ENCODE measurements around the gene FAM149A. TPM values are rescaled to one million over a fixed set of nuclear protein-coding genes. Genes with fewer than 3 reads are reported as not detected.

Gene FAM149A
- total and polyA plus RNA-seq, 10 of the 15 experiments (the other 5 are each of a cell fraction or from before 2014, with no cell fraction given) = 0.38 to 1.9 (median 0.99) TPM

DNA sequence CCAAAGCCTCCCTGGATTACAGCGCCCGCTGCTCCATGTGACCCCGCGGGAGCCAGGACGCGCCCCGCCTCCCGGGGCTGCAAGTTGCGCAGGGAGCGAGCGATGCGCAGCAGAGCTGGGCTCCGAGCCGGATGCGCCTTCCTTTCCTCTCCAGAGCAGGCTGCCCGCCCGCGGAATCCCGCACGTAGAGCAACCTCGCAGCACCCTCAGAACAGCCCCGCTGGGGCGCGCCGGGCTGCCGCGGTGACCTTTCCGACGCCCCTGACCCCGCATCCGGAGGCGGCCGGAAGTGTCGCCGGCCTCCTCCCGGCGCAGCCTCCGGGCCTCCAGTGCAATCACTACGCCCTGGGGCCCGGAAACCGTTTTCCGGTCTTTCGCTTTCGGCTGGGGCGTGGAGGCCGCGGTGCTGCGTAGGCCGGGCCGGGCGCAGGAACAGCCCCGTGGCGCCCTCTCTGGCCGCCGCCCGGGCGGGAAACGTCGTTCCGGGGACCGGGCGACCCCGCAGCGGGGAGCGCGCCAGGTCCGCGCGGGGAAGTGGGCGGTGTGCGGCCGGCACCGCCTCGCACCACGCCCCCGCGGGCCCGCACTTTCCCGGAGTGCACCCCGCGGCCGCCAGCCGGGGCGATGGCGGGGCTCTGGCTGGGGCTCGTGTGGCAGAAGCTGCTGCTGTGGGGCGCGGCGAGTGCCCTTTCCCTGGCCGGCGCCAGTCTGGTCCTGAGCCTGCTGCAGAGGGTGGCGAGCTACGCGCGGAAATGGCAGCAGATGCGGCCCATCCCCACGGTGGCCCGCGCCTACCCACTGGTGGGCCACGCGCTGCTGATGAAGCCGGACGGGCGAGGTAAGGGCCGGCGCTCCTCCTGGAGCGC is 86.9 kb downstream of the FAM149A start, which contains the start of gene CYP4V2 (continued):
- TF ChIP-seq, protein P1, sequence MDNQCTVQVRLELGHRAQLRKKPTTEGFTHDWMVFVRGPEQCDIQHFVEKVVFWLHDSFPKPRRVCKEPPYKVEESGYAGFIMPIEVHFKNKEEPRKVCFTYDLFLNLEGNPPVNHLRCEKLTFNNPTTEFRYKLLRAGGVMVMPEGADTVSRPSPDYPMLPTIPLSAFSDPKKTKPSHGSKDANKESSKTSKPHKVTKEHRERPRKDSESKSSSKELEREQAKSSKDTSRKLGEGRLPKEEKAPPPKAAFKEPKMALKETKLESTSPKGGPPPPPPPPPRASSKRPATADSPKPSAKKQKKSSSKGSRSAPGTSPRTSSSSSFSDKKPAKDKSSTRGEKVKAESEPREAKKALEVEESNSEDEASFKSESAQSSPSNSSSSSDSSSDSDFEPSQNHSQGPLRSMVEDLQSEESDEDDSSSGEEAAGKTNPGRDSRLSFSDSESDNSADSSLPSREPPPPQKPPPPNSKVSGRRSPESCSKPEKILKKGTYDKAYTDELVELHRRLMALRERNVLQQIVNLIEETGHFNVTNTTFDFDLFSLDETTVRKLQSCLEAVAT (IDR thresholded peaks at IDR 0.05) = no peak
- TF ChIP-seq POLR2A (IDR thresholded peaks at IDR 0.05; ENCODE audit: low read depth, low read length) (peak; percentile 83), ZNF24 (IDR thresholded peaks at IDR 0.05) (peak; percentile 72; the same call in 1 of the 2 replicates), NFIC (IDR thresholded peaks at IDR 0.05; ENCODE audit: low read depth, low read length) (no peak), MTA3 (IDR thresholded peaks at IDR 0.05; ENCODE audit: borderline replicate concordance, low read length) (no peak; the same call in 1 of the 2 replicates), POLR2AphosphoS2 (IDR thresholded peaks at IDR 0.05; ENCODE audit: low read depth, low read length) (no peak; the same call in 1 of the 2 replicates), EZH2 (IDR thresholded peaks at IDR 0.05; ENCODE audit: borderline replicate concordance, control insufficient read depth, low read depth, low read length) (no peak), HDAC6 (IDR thresholded peaks at IDR 0.05; ENCODE audit: unreplicated experiment) (peak; percentile 66), TARDBP (IDR thresholded peaks at IDR 0.05; ENCODE audit: borderline replicate concordance) (no peak)
- TF ChIP-seq, protein P2, sequence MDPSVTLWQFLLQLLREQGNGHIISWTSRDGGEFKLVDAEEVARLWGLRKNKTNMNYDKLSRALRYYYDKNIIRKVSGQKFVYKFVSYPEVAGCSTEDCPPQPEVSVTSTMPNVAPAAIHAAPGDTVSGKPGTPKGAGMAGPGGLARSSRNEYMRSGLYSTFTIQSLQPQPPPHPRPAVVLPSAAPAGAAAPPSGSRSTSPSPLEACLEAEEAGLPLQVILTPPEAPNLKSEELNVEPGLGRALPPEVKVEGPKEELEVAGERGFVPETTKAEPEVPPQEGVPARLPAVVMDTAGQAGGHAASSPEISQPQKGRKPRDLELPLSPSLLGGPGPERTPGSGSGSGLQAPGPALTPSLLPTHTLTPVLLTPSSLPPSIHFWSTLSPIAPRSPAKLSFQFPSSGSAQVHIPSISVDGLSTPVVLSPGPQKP (IDR thresholded peaks at IDR 0.05; ENCODE audit: low read depth, low read length) = peak; percentile 89
- TF ChIP-seq, protein P3, sequence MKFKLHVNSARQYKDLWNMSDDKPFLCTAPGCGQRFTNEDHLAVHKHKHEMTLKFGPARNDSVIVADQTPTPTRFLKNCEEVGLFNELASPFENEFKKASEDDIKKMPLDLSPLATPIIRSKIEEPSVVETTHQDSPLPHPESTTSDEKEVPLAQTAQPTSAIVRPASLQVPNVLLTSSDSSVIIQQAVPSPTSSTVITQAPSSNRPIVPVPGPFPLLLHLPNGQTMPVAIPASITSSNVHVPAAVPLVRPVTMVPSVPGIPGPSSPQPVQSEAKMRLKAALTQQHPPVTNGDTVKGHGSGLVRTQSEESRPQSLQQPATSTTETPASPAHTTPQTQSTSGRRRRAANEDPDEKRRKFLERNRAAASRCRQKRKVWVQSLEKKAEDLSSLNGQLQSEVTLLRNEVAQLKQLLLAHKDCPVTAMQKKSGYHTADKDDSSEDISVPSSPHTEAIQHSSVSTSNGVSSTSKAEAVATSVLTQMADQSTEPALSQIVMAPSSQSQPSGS (IDR thresholded peaks at IDR 0.05; ENCODE audit: low read length) = no peak
- TF ChIP-seq, protein P4, sequence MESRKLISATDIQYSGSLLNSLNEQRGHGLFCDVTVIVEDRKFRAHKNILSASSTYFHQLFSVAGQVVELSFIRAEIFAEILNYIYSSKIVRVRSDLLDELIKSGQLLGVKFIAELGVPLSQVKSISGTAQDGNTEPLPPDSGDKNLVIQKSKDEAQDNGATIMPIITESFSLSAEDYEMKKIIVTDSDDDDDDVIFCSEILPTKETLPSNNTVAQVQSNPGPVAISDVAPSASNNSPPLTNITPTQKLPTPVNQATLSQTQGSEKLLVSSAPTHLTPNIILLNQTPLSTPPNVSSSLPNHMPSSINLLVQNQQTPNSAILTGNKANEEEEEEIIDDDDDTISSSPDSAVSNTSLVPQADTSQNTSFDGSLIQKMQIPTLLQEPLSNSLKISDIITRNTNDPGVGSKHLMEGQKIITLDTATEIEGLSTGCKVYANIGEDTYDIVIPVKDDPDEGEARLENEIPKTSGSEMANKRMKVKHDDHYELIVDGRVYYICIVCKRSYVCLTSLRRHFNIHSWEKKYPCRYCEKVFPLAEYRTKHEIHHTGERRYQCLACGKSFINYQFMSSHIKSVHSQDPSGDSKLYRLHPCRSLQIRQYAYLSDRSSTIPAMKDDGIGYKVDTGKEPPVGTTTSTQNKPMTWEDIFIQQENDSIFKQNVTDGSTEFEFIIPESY (IDR thresholded peaks at IDR 0.05) = no peak
- TF ChIP-seq, protein P5, sequence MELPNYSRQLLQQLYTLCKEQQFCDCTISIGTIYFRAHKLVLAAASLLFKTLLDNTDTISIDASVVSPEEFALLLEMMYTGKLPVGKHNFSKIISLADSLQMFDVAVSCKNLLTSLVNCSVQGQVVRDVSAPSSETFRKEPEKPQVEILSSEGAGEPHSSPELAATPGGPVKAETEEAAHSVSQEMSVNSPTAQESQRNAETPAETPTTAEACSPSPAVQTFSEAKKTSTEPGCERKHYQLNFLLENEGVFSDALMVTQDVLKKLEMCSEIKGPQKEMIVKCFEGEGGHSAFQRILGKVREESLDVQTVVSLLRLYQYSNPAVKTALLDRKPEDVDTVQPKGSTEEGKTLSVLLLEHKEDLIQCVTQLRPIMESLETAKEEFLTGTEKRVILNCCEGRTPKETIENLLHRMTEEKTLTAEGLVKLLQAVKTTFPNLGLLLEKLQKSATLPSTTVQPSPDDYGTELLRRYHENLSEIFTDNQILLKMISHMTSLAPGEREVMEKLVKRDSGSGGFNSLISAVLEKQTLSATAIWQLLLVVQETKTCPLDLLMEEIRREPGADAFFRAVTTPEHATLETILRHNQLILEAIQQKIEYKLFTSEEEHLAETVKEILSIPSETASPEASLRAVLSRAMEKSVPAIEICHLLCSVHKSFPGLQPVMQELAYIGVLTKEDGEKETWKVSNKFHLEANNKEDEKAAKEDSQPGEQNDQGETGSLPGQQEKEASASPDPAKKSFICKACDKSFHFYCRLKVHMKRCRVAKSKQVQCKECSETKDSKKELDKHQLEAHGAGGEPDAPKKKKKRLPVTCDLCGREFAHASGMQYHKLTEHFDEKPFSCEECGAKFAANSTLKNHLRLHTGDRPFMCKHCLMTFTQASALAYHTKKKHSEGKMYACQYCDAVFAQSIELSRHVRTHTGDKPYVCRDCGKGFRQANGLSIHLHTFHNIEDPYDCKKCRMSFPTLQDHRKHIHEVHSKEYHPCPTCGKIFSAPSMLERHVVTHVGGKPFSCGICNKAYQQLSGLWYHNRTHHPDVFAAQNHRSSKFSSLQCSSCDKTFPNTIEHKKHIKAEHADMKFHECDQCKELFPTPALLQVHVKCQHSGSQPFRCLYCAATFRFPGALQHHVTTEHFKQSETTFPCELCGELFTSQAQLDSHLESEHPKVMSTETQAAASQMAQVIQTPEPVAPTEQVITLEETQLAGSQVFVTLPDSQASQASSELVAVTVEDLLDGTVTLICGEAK (IDR thresholded peaks at IDR 0.05; ENCODE audit: borderline replicate concordance) = peak; percentile 84
- TF ChIP-seq, protein P6, sequence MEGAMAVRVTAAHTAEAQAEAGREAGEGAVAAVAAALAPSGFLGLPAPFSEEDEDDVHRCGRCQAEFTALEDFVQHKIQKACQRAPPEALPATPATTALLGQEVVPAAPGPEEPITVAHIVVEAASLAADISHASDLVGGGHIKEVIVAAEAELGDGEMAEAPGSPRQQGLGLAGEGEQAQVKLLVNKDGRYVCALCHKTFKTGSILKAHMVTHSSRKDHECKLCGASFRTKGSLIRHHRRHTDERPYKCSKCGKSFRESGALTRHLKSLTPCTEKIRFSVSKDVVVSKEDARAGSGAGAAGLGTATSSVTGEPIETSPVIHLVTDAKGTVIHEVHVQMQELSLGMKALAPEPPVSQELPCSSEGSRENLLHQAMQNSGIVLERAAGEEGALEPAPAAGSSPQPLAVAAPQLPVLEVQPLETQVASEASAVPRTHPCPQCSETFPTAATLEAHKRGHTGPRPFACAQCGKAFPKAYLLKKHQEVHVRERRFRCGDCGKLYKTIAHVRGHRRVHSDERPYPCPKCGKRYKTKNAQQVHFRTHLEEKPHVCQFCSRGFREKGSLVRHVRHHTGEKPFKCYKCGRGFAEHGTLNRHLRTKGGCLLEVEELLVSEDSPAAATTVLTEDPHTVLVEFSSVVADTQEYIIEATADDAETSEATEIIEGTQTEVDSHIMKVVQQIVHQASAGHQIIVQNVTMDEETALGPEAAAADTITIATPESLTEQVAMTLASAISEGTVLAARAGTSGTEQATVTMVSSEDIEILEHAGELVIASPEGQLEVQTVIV (IDR thresholded peaks at IDR 0.05; ENCODE audit: borderline replicate concordance, partially characterized antibody) = peak; percentile 54

Data from GM12878 (cell line).